ENCODE results near the gene GRHPR. TPM values are rescaled to one million over a fixed set of nuclear protein-coding genes. Genes with fewer than 3 reads are reported as not detected.

GRHPR gene
- polyA plus RNA-seq, 1 donor from 2014 or later: 128 TPM

DNA sequence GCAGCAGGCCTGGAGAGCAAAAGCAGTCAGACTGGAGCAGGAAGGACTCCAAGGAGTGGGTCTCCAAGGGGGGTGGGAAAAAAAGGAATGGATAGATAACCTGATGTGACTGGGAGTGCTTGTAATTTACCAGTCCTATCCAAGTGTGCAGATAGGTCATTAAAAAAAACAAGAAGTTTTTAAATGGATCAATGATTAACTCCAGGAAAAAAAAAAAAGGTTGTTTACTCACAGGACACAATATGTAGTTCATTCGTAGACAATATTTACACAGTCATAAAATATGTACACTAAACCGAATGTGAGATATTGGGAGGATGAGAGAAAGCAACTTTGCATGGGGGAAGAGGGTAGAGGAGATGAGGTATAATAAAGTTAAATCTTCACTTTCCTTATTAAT lies 22.4 kb downstream of the GRHPR start:
- Histone ChIP-seq H3K27ac (ENCODE audit: low read length) (no peak overlapping the region), H2AFZ (ENCODE audit: low read depth, low read length) (no peak overlapping the region), H3K4me2 (ENCODE audit: low read length) (no peak overlapping the region), H3K4me3 (ENCODE audit: low read length) (no peak overlapping the region), H3K36me3 (ENCODE audit: insufficient read depth, low read length) (no peaks in the 10 kb centered on the region), H3K79me2 (replicated peaks; ENCODE audit: insufficient read depth, low read length) (peaks cover 9% of the 10 kb centered on the region), H3K9me3 (ENCODE audit: low read length) (no peaks in the 10 kb centered on the region), H3K9me2 (ENCODE audit: insufficient read depth, low read length) (no peaks in the 10 kb centered on the region), H3F3A (ENCODE audit: insufficient read depth, low read length, poor library complexity, severe bottlenecking) (no peaks in the 10 kb centered on the region), H4K20me1 (ENCODE audit: insufficient read depth) (no peaks in the 10 kb centered on the region), H3K9ac (ENCODE audit: low read length) (no peak overlapping the region), H3K27me3 (ENCODE audit: insufficient read depth, low read depth, low read length) (no peaks in the 10 kb centered on the region)
- TF ChIP-seq SMC3 (conservative IDR thresholded peaks at IDR 0.05; ENCODE audit: poor library complexity): no peak
- TF ChIP-seq CTCF (IDR thresholded peaks at IDR 0.05; ENCODE audit: poor library complexity, severe bottlenecking): no peak
- TF ChIP-seq TAF1 (IDR thresholded peaks at IDR 0.05; ENCODE audit: low read depth): no peak
- TF ChIP-seq EZH2 (IDR thresholded peaks at IDR 0.05; ENCODE audit: borderline replicate concordance, insufficient read depth, low read length, poor library complexity, severe bottlenecking): no peak
- TF ChIP-seq RAD21 (conservative IDR thresholded peaks at IDR 0.05): no peak
- TF ChIP-seq MXI1 (conservative IDR thresholded peaks at IDR 0.05; ENCODE audit: poor library complexity, severe bottlenecking): no peak
- TF ChIP-seq POLR2AphosphoS5 (IDR thresholded peaks at IDR 0.05): no peak
- no peak for TF ChIP-seq EP300 (conservative IDR thresholded peaks at IDR 0.05; ENCODE audit: poor library complexity, severe bottlenecking)
- TF ChIP-seq REST (IDR thresholded peaks at IDR 0.05; ENCODE audit: borderline replicate concordance): no peak

GRCh38 chr9:37445832-37446231 lies 23.3 kb downstream of the GRHPR start:
- Histone ChIP-seq H3K9me3 (ENCODE audit: low read length) (no peaks in the 10 kb centered on the region), H2AFZ (ENCODE audit: low read depth, low read length) (no peak overlapping the region), H3F3A (ENCODE audit: insufficient read depth, low read length, poor library complexity, severe bottlenecking) (no peaks in the 10 kb centered on the region), H3K36me3 (ENCODE audit: insufficient read depth, low read length) (no peaks in the 10 kb centered on the region), H4K20me1 (ENCODE audit: insufficient read depth) (no peaks in the 10 kb centered on the region), H3K79me2 (replicated peaks; ENCODE audit: insufficient read depth, low read length) (peaks cover 9% of the 10 kb centered on the region), H3K27me3 (ENCODE audit: insufficient read depth, low read depth, low read length) (no peaks in the 10 kb centered on the region), H3K27ac (ENCODE audit: low read length) (no peak overlapping the region), H3K9ac (ENCODE audit: low read length) (no peak overlapping the region), H3K4me2 (ENCODE audit: low read length) (no peak overlapping the region), H3K4me3 (ENCODE audit: low read length) (no peak overlapping the region), H3K9me2 (ENCODE audit: insufficient read depth, low read length) (no peaks in the 10 kb centered on the region)
- TF ChIP-seq POLR2AphosphoS5 (IDR thresholded peaks at IDR 0.05) (no peak), EZH2 (IDR thresholded peaks at IDR 0.05; ENCODE audit: borderline replicate concordance, insufficient read depth, low read length, poor library complexity, severe bottlenecking) (no peak), EP300 (conservative IDR thresholded peaks at IDR 0.05; ENCODE audit: poor library complexity, severe bottlenecking) (no peak), RAD21 (conservative IDR thresholded peaks at IDR 0.05) (no peak), SMC3 (conservative IDR thresholded peaks at IDR 0.05; ENCODE audit: poor library complexity) (no peak), TAF1 (IDR thresholded peaks at IDR 0.05; ENCODE audit: low read depth) (no peak), MXI1 (conservative IDR thresholded peaks at IDR 0.05; ENCODE audit: poor library complexity, severe bottlenecking) (no peak), REST (IDR thresholded peaks at IDR 0.05; ENCODE audit: borderline replicate concordance) (no peak), CTCF (IDR thresholded peaks at IDR 0.05; ENCODE audit: poor library complexity, severe bottlenecking) (no peak)
